WTC11 (cell line): Measurements from ENCODE around the gene PREX1. TPM values are rescaled to one million over a fixed set of nuclear protein-coding genes. Genes with fewer than 3 reads are reported as not detected.

Experiments
- ATAC-seq: fragments of 200-7000 bp; cut with Tn5 transposase; 2 replicates; pipeline ENCODE4 v1.10.0; 2021; ENCODE audit warnings: mild to moderate bottlenecking, moderate library complexity
- CTCF ChIA-PET: fragments of 300-600 bp; sonication (Branson Sonifier 250); formaldehyde crosslinking; loops from one replicate; lab custom pipeline; 2021; ENCODE audit warnings: antibody characterized with exemption; lab: Charles Lee
- POLR2A ChIA-PET: fragments of 350-600 bp; sonication (Branson Sonifier 250); formaldehyde crosslinking; loops from one replicate; lab custom pipeline; 2021; ENCODE audit warnings: antibody characterized with exemption; lab: Charles Lee
- DNase-seq: peaks from one replicate; pipeline ENCODE4 v3.0.0; 2021; ENCODE audit warnings: low spot score
- H3K27ac Mint-ChIP-seq: 2 replicates; pipeline ENCODE4 v1.8.0; 2021; ENCODE audit warnings: mixed read lengths
- H3K27me3 Mint-ChIP-seq: 2 replicates; pipeline ENCODE4 v1.8.0; 2021; ENCODE audit warnings: low read depth, mild to moderate bottlenecking, moderate library complexity, mixed read lengths
- H3K36me3 Mint-ChIP-seq: 2 replicates; pipeline ENCODE4 v1.8.0; 2021; ENCODE audit warnings: mixed read lengths
- H3K4me1 Mint-ChIP-seq: 2 replicates; pipeline ENCODE4 v1.8.0; 2022; ENCODE audit warnings: mixed read lengths
- H3K4me3 Mint-ChIP-seq: 2 replicates; pipeline ENCODE4 v1.8.0; 2021; ENCODE audit warnings: mild to moderate bottlenecking, moderate library complexity, mixed read lengths
- H3K9me3 Mint-ChIP-seq: 2 replicates; pipeline ENCODE4 v1.8.0; 2021; ENCODE audit warnings: mixed read lengths
- AR ChIP-seq: fragments of 250-450 bp; sonication (Bioruptor Pico); IDR thresholded peaks from 2 replicates; pipeline ENCODE4 v1.9.0; 2021; ENCODE audit warnings: mild to moderate bottlenecking
- CBFB ChIP-seq: sonication (generic); formaldehyde crosslinking; IDR thresholded peaks from 2 replicates; pipeline ENCODE4 v1.8.1; 2022; ENCODE audit warnings: mild to moderate bottlenecking, low read depth, missing genetic modification reagents
- ELF4 ChIP-seq: sonication (generic); formaldehyde crosslinking; IDR thresholded peaks from 2 replicates; pipeline ENCODE4 v1.8.1; 2022; ENCODE audit warnings: low read depth, mild to moderate bottlenecking, moderate library complexity, missing genetic modification reagents
- GABPB1 ChIP-seq: sonication (generic); formaldehyde crosslinking; IDR thresholded peaks from 2 replicates; pipeline ENCODE4 v1.8.1; 2023; ENCODE audit warnings: mild to moderate bottlenecking, missing genetic modification reagents
- GRHL2 ChIP-seq: fragments of 250-450 bp; sonication (Bioruptor Pico); IDR thresholded peaks from 2 replicates; pipeline ENCODE4 v1.8.0; 2022; ENCODE audit warnings: mild to moderate bottlenecking, moderate library complexity; ENCODE audit not compliant: insufficient replicate concordance, severe bottlenecking
- JAZF1 ChIP-seq: fragments of 250-450 bp; sonication (Bioruptor Pico); IDR thresholded peaks from 2 replicates; pipeline ENCODE4 v1.9.0; 2021; ENCODE audit warnings: moderate library complexity, mild to moderate bottlenecking, inconsistent platforms
- OVOL2 ChIP-seq: fragments of 250-450 bp; sonication (Bioruptor Pico); IDR thresholded peaks from 2 replicates; pipeline ENCODE4 v1.9.0; 2021; ENCODE audit warnings: mild to moderate bottlenecking, borderline replicate concordance
- SMAD3 ChIP-seq: sonication (generic); formaldehyde crosslinking; IDR thresholded peaks from 2 replicates; pipeline ENCODE4 v1.8.0; 2022; ENCODE audit warnings: missing genetic modification reagents, mild to moderate bottlenecking, borderline replicate concordance
- STAT6 ChIP-seq: sonication (generic); formaldehyde crosslinking; conservative IDR thresholded peaks from 2 replicates; pipeline ENCODE4 v1.8.1; 2023; ENCODE audit warnings: mild to moderate bottlenecking, low read depth, missing genetic modification reagents, moderate library complexity
- ZNF317 ChIP-seq: sonication (generic); formaldehyde crosslinking; IDR thresholded peaks from 2 replicates; pipeline ENCODE4 v1.8.1; 2023; ENCODE audit warnings: low read depth, mild to moderate bottlenecking, moderate library complexity, missing genetic modification reagents, borderline replicate concordance
- ZNF423 ChIP-seq: fragments of 250-450 bp; sonication (Bioruptor Pico); IDR thresholded peaks from 2 replicates; pipeline ENCODE4 v2.1.2; 2022; ENCODE audit warnings: mild to moderate bottlenecking, moderate library complexity
- total RNA-seq: library from RNA; stranded (reverse); gene quantifications from 3 replicates; pipeline ENCODE4 v1.2.3, GENCODE V29; 2021
- TF ChIP-seq, protein P1 (sequence below): sonication (generic); formaldehyde crosslinking; IDR thresholded peaks from 2 replicates; pipeline ENCODE4 v1.8.1; 2023; ENCODE audit warnings: mild to moderate bottlenecking, missing genetic modification reagents
- TF ChIP-seq, protein P2 (sequence below): sonication (generic); formaldehyde crosslinking; IDR thresholded peaks from 2 replicates; pipeline ENCODE4 v1.8.1; 2022; ENCODE audit warnings: low read depth, missing genetic modification reagents, borderline replicate concordance
- TF ChIP-seq, protein P3 (sequence below): sonication (generic); formaldehyde crosslinking; IDR thresholded peaks from 2 replicates; pipeline ENCODE4 v1.8.1; 2023; ENCODE audit warnings: mild to moderate bottlenecking, missing genetic modification reagents, moderate library complexity
- TF ChIP-seq, protein P4 (sequence below): sonication (generic); formaldehyde crosslinking; IDR thresholded peaks from 2 replicates; pipeline ENCODE4 v1.8.0; 2022; ENCODE audit warnings: mild to moderate bottlenecking, missing genetic modification reagents
- TF ChIP-seq, protein P5 (sequence below): sonication (generic); formaldehyde crosslinking; IDR thresholded peaks from 2 replicates; pipeline ENCODE4 v1.8.0; 2023; ENCODE audit warnings: mild to moderate bottlenecking, missing genetic modification reagents

PREX1 gene
- total RNA-seq, 1 experiment from 2014 or later = 17.3 TPM

DNA sequence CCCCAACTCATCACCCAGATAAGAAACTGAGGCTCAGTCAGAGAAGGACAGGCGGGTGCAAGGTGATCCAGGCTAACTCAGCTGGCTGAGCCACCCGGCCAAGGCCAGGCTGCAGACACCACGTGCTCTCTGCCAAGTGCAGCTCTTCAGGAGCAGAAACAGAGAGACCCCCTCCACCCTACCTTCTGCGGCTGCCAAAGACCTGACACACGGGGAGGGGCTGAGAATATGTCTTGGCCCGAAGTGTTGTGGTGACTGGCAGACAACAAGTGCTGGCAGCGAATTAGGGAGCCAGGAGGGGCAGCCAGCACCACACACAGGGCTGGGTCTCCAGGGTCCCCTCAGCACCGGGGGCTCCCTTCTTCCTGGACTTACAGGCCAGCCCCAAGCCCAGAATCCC is 22.5 kb downstream of the PREX1 start:
- ATAC-seq = no peak
- Mint-ChIP-seq H3K9me3 (peaks cover 24% of the 10 kb centered on the region), H3K4me1 (no peaks in the 10 kb centered on the region), H3K4me3 (no peak overlapping the region), H3K27ac (no peak overlapping the region), H3K27me3 (peaks cover 2% of the 10 kb centered on the region; the same call in 1 of the 2 replicates), H3K36me3 (peaks cover 6% of the 10 kb centered on the region; the same call in 1 of the 2 replicates)
- CTCF ChIA-PET = no interaction called here
- no peak for DNase-seq
- POLR2A ChIA-PET = no interaction called here
- TF ChIP-seq, protein P1, sequence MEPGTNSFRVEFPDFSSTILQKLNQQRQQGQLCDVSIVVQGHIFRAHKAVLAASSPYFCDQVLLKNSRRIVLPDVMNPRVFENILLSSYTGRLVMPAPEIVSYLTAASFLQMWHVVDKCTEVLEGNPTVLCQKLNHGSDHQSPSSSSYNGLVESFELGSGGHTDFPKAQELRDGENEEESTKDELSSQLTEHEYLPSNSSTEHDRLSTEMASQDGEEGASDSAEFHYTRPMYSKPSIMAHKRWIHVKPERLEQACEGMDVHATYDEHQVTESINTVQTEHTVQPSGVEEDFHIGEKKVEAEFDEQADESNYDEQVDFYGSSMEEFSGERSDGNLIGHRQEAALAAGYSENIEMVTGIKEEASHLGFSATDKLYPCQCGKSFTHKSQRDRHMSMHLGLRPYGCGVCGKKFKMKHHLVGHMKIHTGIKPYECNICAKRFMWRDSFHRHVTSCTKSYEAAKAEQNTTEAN (CRISPR knock-in tag) = no peak
- TF ChIP-seq OVOL2 (CRISPR knock-in tag) (no peak), CBFB (no peak), GABPB1 (CRISPR knock-in tag) (no peak), AR (CRISPR knock-in tag) (no peak), ZNF423 (CRISPR knock-in tag) (no peak), SMAD3 (CRISPR knock-in tag) (no peak), ELF4 (CRISPR knock-in tag) (no peak), JAZF1 (CRISPR knock-in tag) (no peak), STAT6 (CRISPR knock-in tag) (no peak), ZNF317 (CRISPR knock-in tag) (no peak), GRHL2 (no peak)
- TF ChIP-seq, protein P2, sequence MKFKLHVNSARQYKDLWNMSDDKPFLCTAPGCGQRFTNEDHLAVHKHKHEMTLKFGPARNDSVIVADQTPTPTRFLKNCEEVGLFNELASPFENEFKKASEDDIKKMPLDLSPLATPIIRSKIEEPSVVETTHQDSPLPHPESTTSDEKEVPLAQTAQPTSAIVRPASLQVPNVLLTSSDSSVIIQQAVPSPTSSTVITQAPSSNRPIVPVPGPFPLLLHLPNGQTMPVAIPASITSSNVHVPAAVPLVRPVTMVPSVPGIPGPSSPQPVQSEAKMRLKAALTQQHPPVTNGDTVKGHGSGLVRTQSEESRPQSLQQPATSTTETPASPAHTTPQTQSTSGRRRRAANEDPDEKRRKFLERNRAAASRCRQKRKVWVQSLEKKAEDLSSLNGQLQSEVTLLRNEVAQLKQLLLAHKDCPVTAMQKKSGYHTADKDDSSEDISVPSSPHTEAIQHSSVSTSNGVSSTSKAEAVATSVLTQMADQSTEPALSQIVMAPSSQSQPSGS (CRISPR knock-in tag) = no peak
- TF ChIP-seq, protein P3, sequence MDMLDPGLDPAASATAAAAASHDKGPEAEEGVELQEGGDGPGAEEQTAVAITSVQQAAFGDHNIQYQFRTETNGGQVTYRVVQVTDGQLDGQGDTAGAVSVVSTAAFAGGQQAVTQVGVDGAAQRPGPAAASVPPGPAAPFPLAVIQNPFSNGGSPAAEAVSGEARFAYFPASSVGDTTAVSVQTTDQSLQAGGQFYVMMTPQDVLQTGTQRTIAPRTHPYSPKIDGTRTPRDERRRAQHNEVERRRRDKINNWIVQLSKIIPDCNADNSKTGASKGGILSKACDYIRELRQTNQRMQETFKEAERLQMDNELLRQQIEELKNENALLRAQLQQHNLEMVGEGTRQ (CRISPR knock-in tag) = no peak
- TF ChIP-seq, protein P4, sequence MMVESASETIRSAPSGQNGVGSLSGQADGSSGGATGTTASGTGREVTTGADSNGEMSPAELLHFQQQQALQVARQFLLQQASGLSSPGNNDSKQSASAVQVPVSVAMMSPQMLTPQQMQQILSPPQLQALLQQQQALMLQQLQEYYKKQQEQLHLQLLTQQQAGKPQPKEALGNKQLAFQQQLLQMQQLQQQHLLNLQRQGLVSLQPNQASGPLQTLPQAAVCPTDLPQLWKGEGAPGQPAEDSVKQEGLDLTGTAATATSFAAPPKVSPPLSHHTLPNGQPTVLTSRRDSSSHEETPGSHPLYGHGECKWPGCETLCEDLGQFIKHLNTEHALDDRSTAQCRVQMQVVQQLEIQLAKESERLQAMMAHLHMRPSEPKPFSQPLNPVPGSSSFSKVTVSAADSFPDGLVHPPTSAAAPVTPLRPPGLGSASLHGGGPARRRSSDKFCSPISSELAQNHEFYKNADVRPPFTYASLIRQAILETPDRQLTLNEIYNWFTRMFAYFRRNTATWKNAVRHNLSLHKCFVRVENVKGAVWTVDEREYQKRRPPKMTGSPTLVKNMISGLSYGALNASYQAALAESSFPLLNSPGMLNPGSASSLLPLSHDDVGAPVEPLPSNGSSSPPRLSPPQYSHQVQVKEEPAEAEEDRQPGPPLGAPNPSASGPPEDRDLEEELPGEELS (CRISPR knock-in tag) = no peak
- TF ChIP-seq, protein P5, sequence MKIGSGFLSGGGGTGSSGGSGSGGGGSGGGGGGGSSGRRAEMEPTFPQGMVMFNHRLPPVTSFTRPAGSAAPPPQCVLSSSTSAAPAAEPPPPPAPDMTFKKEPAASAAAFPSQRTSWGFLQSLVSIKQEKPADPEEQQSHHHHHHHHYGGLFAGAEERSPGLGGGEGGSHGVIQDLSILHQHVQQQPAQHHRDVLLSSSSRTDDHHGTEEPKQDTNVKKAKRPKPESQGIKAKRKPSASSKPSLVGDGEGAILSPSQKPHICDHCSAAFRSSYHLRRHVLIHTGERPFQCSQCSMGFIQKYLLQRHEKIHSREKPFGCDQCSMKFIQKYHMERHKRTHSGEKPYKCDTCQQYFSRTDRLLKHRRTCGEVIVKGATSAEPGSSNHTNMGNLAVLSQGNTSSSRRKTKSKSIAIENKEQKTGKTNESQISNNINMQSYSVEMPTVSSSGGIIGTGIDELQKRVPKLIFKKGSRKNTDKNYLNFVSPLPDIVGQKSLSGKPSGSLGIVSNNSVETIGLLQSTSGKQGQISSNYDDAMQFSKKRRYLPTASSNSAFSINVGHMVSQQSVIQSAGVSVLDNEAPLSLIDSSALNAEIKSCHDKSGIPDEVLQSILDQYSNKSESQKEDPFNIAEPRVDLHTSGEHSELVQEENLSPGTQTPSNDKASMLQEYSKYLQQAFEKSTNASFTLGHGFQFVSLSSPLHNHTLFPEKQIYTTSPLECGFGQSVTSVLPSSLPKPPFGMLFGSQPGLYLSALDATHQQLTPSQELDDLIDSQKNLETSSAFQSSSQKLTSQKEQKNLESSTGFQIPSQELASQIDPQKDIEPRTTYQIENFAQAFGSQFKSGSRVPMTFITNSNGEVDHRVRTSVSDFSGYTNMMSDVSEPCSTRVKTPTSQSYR (CRISPR knock-in tag) = no peak
